Colonic mucosa (tissue), 4 donors: ENCODE results near the gene SMIM35. TPM values are rescaled to one million over a fixed set of nuclear protein-coding genes. Genes with fewer than 3 reads are reported as not detected.

Source experiments
- DNase-seq: peaks from one replicate; pipeline ENCODE4 v3.0.0-alpha.2; 2020
- H3K27ac ChIP-seq: fragments of 200-600 bp; one replicate; pipeline ENCODE4 v1.8.0; 2021
- H3K27me3 ChIP-seq: fragments of 200-600 bp; one replicate; pipeline ENCODE4 v1.8.0; 2021
- H3K36me3 ChIP-seq: fragments of 200-600 bp; one replicate; pipeline ENCODE4 v1.8.0; 2021
- H3K4me1 ChIP-seq: fragments of 200-600 bp; one replicate; pipeline ENCODE4 v1.8.0; 2021; ENCODE audit warnings: mild to moderate bottlenecking
- H3K4me3 ChIP-seq: fragments of 200-600 bp; one replicate; pipeline ENCODE4 v1.8.0; 2021
- H3K9ac ChIP-seq, 2 donors: one replicate each; pipeline ENCODE4 v1.7.0; 2013; ENCODE audit warnings: control low read depth in 2 of 2, low read depth in 2 of 2, low read length in 2 of 2
- H3K9me3 ChIP-seq: fragments of 200-600 bp; one replicate; pipeline ENCODE4 v1.8.0; 2021
- CTCF ChIP-seq: fragments of 200-600 bp; IDR thresholded peaks from one replicate; pipeline ENCODE4 v1.8.0; 2022; ENCODE audit warnings: antibody characterized with exemption, mild to moderate bottlenecking
- intact Hi-C: fragments of 100-400 bp; cut with DNase I; formaldehyde crosslinking; loops from one replicate; pipeline ENCODE4 v1.14.1; 2022
- total RNA-seq, 2 donors: library from RNA; stranded (reverse); fragmentation: NEBNext Ultra II Directional in 1 of 2; extraction: Animal tissue kit (Norgen Biotek cat#: 25700) in 1 of 2; gene quantifications; one replicate each; pipeline ENCODE4 v1.2.1, GENCODE V29; 2021
- donor health status: healthy.
- donor health status: DM: no; HTN: no; CAD: no.
- donor health status: DM: no; HTN: no; CAD: no.

The SMIM35 gene
- total RNA-seq, 2 donors from 2014 or later = not detected

- Histone ChIP-seq H3K27ac (no peak overlapping the region), H3K4me3 (no peak overlapping the region), H3K4me1 (no peaks in the 10 kb centered on the region), H3K27me3 (no peaks in the 10 kb centered on the region), H3K9ac (no peak overlapping the region), H3K9me3 (no peaks in the 10 kb centered on the region), H3K36me3 (no peaks in the 10 kb centered on the region)
- DNase-seq = no peak
- intact Hi-C loops = no loop called here
- TF ChIP-seq CTCF = no peak
Measured at GRCh38 chr11:118046051-118046963, 40.5 kb downstream of the SMIM35 start.

GRCh38 chr11:118045191-118045590 lies 41.6 kb downstream of the SMIM35 start:
- no peak overlapping the region for H3K27ac ChIP-seq
- no peak overlapping the region for H3K9ac ChIP-seq
- no peaks in the 10 kb centered on the region for H3K27me3 ChIP-seq
- no peak for DNase-seq
- intact Hi-C loops = no loop called here
- no peaks in the 10 kb centered on the region for H3K4me1 ChIP-seq
- no peak overlapping the region for H3K4me3 ChIP-seq
- no peak for TF ChIP-seq CTCF
- no peaks in the 10 kb centered on the region for H3K9me3 ChIP-seq
- no peaks in the 10 kb centered on the region for H3K36me3 ChIP-seq

GRCh38 chr11:118042796-118043195 lies 44.0 kb downstream of the SMIM35 start:
- H3K36me3 ChIP-seq = no peaks in the 10 kb centered on the region
- no peak for DNase-seq
- no peaks in the 10 kb centered on the region for H3K27me3 ChIP-seq
- no peaks in the 10 kb centered on the region for H3K4me1 ChIP-seq
- H3K9ac ChIP-seq = no peak overlapping the region
- H3K27ac ChIP-seq = no peak overlapping the region
- no peak for TF ChIP-seq CTCF
- H3K4me3 ChIP-seq = no peak overlapping the region
- H3K9me3 ChIP-seq = no peaks in the 10 kb centered on the region
- intact Hi-C loops = no loop called here

- no peak overlapping the region for H3K9ac ChIP-seq
- H3K36me3 ChIP-seq = no peaks in the 10 kb centered on the region
- no peaks in the 10 kb centered on the region for H3K27me3 ChIP-seq
- H3K9me3 ChIP-seq = no peaks in the 10 kb centered on the region
- H3K4me3 ChIP-seq = no peak overlapping the region
- intact Hi-C loops = no loop called here
- DNase-seq = no peak
- no peak for TF ChIP-seq CTCF
- H3K4me1 ChIP-seq = no peaks in the 10 kb centered on the region
- no peak overlapping the region for H3K27ac ChIP-seq
Measured at GRCh38 chr11:118042141-118042540, 44.6 kb downstream of the SMIM35 start.

GRCh38 chr11:118033443-118033842 lies 53.3 kb downstream of the SMIM35 start:
- no peak overlapping the region for H3K9ac ChIP-seq
- H3K4me3 ChIP-seq = no peak overlapping the region
- no peaks in the 10 kb centered on the region for H3K9me3 ChIP-seq
- no peaks in the 10 kb centered on the region for H3K4me1 ChIP-seq
- intact Hi-C loops = no loop called here
- DNase-seq = no peak
- no peak overlapping the region for H3K27ac ChIP-seq
- no peaks in the 10 kb centered on the region for H3K27me3 ChIP-seq
- no peaks in the 10 kb centered on the region for H3K36me3 ChIP-seq
- no peak for TF ChIP-seq CTCF
